Subcutaneous adipose tissue (tissue), 4 donors: ENCODE data around the gene PDE3B. TPM values are rescaled to one million over a fixed set of nuclear protein-coding genes. Genes with fewer than 3 reads are reported as not detected.

Experiments used
- CTCF ChIP-seq: fragments of 450-650 bp; IDR thresholded peaks from one replicate; pipeline ENCODE4 v1.5.1; 2016; ENCODE audit warnings: low read depth, mild to moderate bottlenecking, control low read depth, antibody characterized with exemption, moderate library complexity
- total RNA-seq, 4 donors: library from RNA; depleted of rRNA; stranded (reverse); fragments of >200 nt; gene quantifications; one replicate each; pipeline ENCODE4 v1.1.0, GENCODE V29; 2016

Gene PDE3B
- total RNA-seq, 4 donors from 2014 or later = 158 to 367 (median 171) TPM

GRCh38 chr11:14635546-14635945, 8.1 kb upstream of the PDE3B start:
- no peak for TF ChIP-seq CTCF

GRCh38 chr11:14636119-14636518, 7.5 kb upstream of the PDE3B start:
- TF ChIP-seq CTCF = no peak

GRCh38 chr11:14637868-14638409, 5.7 kb upstream of the PDE3B start:
- no peak for TF ChIP-seq CTCF

GRCh38 chr11:14638561-14638960, 5.0 kb upstream of the PDE3B start:
- TF ChIP-seq CTCF = no peak

GRCh38 chr11:14641801-14642200, 1.8 kb upstream of the PDE3B start:
- no peak for TF ChIP-seq CTCF

- TF ChIP-seq CTCF = no peak
Measured at GRCh38 chr11:14642453-14642852, 1.2 kb upstream of the PDE3B start.

GRCh38 chr11:14642873-14643696, 519 bp upstream of the PDE3B start:
- TF ChIP-seq CTCF = no peak
